Stimulated activated CD4-positive, alpha-beta T cell treated with anti-CD3 and anti-CD28 coated beads, Interleukin-1b, Interleukin-23, amount 100 ng/mL, for 48 hours (primary cell): ENCODE data around the gene KIF13A.
"Not testable (repeated sequence)": the region's sequence is repeated elsewhere in the genome, so short reads cannot be mapped to it uniquely, and the experiment has no call there.

Experiments
- DNase-seq: peaks from one replicate; pipeline ENCODE4 v3.0.0-alpha.2; 2020

KIF13A gene

GRCh38 chr6:17894905-17895304 lies 92.5 kb downstream of the KIF13A start:
- DNase-seq: no peak

- no peak for DNase-seq
These were observed 93.2 kb downstream of the KIF13A start for GRCh38 chr6:17894191-17894590.

- no peak for DNase-seq
These were observed 95.2 kb downstream of the KIF13A start for GRCh38 chr6:17892097-17892686.

- no peak for DNase-seq
These were observed 97.1 kb downstream of the KIF13A start for GRCh38 chr6:17890309-17890708.

- not testable (repeated sequence) for DNase-seq
These were observed 97.7 kb downstream of the KIF13A start for GRCh38 chr6:17889777-17890176.

GRCh38 chr6:17886891-17887290 lies 100.5 kb downstream of the KIF13A start:
- no peak for DNase-seq

GRCh38 chr6:17885889-17886576 lies 101.4 kb downstream of the KIF13A start:
- no peak for DNase-seq

GRCh38 chr6:17884498-17885478 lies 102.6 kb downstream of the KIF13A start:
- DNase-seq: no peak

GRCh38 chr6:17883665-17884497 lies 103.6 kb downstream of the KIF13A start:
- DNase-seq: no peak

GRCh38 chr6:17881085-17881858 lies 106.2 kb downstream of the KIF13A start:
- DNase-seq: no peak

GRCh38 chr6:17879184-17879583 lies 108.3 kb downstream of the KIF13A start:
- no peak for DNase-seq

GRCh38 chr6:17878734-17879133 lies 108.7 kb downstream of the KIF13A start:
- no peak for DNase-seq

GRCh38 chr6:17877895-17878440 lies 109.5 kb downstream of the KIF13A start:
- no peak for DNase-seq

- no peak for DNase-seq
These were observed 110.1 kb downstream of the KIF13A start for GRCh38 chr6:17877196-17877894.

GRCh38 chr6:17874753-17875152 lies 112.7 kb downstream of the KIF13A start:
- DNase-seq: no peak

- no peak for DNase-seq
These were observed 114.5 kb downstream of the KIF13A start for GRCh38 chr6:17872908-17873307.

GRCh38 chr6:17871836-17872235 lies 115.6 kb downstream of the KIF13A start:
- DNase-seq: no peak

GRCh38 chr6:17871189-17871519 lies 116.3 kb downstream of the KIF13A start:
- no peak for DNase-seq

- DNase-seq: no peak
These were observed 116.9 kb downstream of the KIF13A start for GRCh38 chr6:17870300-17871188.

- no peak for DNase-seq
These were observed 117.7 kb downstream of the KIF13A start for GRCh38 chr6:17869753-17870050.
